ENCODE measurements around the gene NLGN1.
"Not testable (repeated sequence)": the region's sequence is repeated elsewhere in the genome, so short reads cannot be mapped to it uniquely, and the experiment has no call there.

The NLGN1 gene

GRCh38 chr3:174198199-174198598 lies 800.7 kb downstream of the NLGN1 start:
- no peak for DNase-seq

- DNase-seq = no peak
These were observed 802.2 kb downstream of the NLGN1 start for GRCh38 chr3:174199696-174200095.

- DNase-seq = no peak
These were observed 804.6 kb downstream of the NLGN1 start for GRCh38 chr3:174202116-174202515.

GRCh38 chr3:174202561-174202960 lies 805.0 kb downstream of the NLGN1 start:
- DNase-seq = no peak

GRCh38 chr3:174204765-174205164 lies 807.2 kb downstream of the NLGN1 start:
- no peak for DNase-seq

- DNase-seq = no peak
These were observed 809.2 kb downstream of the NLGN1 start for GRCh38 chr3:174206607-174207192.

GRCh38 chr3:174208161-174208560 lies 810.6 kb downstream of the NLGN1 start:
- DNase-seq = no peak

- DNase-seq = not testable (repeated sequence)
These were observed 814.4 kb downstream of the NLGN1 start for GRCh38 chr3:174211896-174212295.

GRCh38 chr3:174215456-174215855 lies 817.9 kb downstream of the NLGN1 start:
- DNase-seq = no peak

- DNase-seq = no peak
These were observed 818.5 kb downstream of the NLGN1 start for GRCh38 chr3:174216019-174216418.

- DNase-seq = peak; percentile 65
These were observed 819.6 kb downstream of the NLGN1 start for GRCh38 chr3:174216946-174217718.

GRCh38 chr3:174218016-174218415 lies 820.5 kb downstream of the NLGN1 start:
- no peak for DNase-seq

- DNase-seq = no peak
These were observed 822.2 kb downstream of the NLGN1 start for GRCh38 chr3:174219738-174220137.

- DNase-seq = no peak
These were observed 823.4 kb downstream of the NLGN1 start for GRCh38 chr3:174220775-174221554.

GRCh38 chr3:174223042-174223441 lies 825.5 kb downstream of the NLGN1 start:
- DNase-seq = no peak

GRCh38 chr3:174223626-174224025 lies 826.1 kb downstream of the NLGN1 start:
- DNase-seq = no peak

GRCh38 chr3:174229916-174230315 lies 832.4 kb downstream of the NLGN1 start:
- DNase-seq = no peak

- DNase-seq = not testable (repeated sequence)
These were observed 834.6 kb downstream of the NLGN1 start for GRCh38 chr3:174232028-174232657.

GRCh38 chr3:174232658-174233429 lies 835.3 kb downstream of the NLGN1 start:
- DNase-seq = no peak

GRCh38 chr3:174233511-174233910 lies 836.0 kb downstream of the NLGN1 start:
- DNase-seq = no peak

GRCh38 chr3:174242311-174243041 lies 844.9 kb downstream of the NLGN1 start:
- DNase-seq = no peak

GRCh38 chr3:174243171-174243570 lies 845.6 kb downstream of the NLGN1 start:
- DNase-seq = no peak

Data from hematopoietic multipotent progenitor cell treated with erythropoietin and hydrocortisone succinate and interleukin-3 and kit ligand, for 4 days (in vitro differentiated cells).